Stimulated activated CD8-positive, alpha-beta memory T cell treated with anti-CD3 and anti-CD28 coated beads, Interleukin-4, amount 100 ng/mL, for 24 hours (primary cell): ENCODE measurements around the gene GALNT9.

ENCODE experiments used
- DNase-seq: peaks from one replicate; pipeline ENCODE4 v3.0.0-alpha.2; 2020; ENCODE audit warnings: low read depth

Gene GALNT9

DNA sequence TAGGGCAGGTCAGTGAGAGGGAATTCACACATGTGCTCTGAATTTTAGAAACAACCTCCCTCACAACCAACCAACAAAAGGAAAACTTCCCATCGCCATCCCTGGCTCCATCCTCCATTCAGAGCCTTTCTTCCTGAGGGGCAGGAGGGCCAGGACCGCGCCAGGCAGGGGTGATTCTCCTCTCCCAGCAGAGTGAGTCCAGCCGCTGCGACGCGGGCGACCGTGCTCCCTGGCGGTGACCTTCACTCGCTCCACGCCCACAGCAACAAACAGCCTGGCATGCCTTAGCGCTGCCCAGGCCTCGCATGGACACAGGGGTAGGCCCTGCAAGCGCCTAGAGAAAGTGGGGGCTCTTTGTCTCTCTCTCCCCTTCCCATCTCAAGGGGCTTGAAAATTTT, 3.7 kb downstream of the GALNT9 start:
- no peak for DNase-seq

DNA sequence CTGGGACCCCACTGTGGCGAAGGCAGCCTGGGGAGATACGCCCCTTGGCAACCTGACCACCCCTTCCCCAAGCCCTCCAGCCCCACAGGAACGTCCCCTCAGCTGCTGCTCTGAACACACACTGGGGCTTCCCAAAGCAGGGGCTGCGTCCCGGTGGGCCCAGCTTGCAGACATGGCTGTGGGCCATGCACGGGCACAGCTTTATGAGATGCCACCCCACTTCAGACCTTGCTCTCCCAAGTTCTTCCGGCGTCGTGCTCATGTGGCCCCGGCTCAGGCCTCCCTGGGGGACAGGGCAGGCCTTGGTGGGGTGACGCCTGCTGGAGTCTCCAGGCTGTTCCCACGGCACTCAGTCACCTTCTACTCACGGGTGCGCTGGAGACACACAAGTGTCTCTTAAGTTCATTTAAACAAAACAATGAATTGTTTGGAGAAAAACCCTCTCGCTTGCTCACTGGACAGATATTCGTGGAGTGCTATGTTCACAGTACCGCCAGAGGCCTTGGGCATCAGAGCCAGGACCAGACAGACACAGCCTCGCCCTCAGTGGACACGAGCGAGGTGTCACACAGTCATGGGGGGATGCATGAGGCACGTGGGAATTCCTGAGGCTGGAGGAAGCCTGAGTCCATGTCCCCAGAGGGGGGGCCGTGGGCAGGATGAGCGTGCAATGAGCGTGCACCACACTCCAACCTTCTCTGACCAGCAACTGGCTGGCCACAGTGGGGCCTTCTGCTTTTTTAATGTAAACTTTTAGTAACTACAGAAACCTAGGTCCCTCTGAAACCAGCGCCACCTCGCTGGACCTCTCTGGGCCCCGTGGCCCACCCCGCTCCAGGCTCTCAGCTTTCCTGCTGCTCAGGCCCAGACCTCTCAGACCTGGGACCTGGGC, 4.3 kb downstream of the GALNT9 start:
- no peak for DNase-seq

DNA sequence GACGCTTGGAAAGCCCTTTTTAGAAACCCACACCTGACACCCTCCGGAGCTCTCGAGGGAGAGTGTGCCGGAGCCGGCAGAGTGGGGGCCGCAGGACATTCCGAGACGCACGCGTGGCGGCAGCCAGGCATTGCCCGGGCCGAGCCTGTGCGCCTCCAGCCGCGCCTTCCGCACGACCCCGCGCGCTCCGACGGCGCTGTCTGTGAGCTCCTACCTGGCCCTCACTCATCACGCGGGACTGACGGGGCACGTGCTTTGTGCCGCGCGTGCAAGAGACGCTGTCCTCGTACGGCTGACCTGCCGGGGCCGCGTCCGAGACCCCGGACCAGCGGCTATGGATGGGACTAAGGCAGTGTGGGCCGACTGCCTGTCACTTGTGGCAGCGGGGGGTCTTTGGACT, 5.2 kb downstream of the GALNT9 start:
- no peak for DNase-seq

GRCh38 chr12:132323171-132324010, 6.0 kb downstream of the GALNT9 start:
- DNase-seq: no peak

DNA sequence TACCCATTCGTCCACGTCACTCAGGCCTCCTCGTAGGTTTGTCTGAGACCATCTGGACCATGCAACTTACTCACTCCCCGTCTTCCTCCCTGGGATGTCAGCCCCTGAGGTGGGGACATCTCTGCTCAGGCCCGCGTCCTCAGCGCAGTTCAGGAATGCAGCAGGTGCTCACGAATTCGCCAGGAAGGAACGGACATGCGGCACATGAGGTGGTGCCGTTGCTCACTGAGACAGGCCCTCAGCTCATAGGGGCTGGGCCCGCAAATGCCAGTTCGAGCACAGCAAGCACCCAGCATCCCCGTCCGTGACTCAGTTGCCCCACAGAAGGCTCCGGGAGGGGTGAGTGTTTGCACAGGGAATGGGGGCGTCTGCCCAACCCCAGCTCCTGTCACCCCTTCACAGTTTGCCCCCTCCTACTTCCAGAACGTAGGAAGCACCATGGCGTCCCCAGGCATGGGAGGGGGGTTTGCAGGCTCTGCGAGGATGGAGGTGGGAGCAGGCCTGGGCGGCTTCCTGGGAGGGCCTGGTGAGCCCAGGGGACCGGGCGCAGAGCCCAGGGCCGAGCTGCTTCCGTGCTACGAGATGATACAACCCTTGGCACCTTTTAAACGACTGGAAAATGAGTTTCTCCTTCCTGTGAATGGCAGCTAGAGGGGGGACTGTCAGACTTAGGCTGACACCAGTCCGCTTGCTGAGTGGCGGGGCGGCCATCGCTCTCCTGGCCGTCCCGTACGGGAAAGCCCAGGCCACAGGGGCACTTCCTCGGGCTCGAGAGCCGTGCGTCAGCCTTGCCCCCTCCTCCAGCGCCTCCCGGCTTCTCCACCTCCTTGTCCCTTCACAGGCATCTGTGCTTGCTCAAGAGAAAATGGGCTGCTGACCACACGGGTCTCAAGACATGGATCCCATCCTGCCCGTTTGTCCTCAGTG, 6.9 kb downstream of the GALNT9 start:
- no peak for DNase-seq

DNA sequence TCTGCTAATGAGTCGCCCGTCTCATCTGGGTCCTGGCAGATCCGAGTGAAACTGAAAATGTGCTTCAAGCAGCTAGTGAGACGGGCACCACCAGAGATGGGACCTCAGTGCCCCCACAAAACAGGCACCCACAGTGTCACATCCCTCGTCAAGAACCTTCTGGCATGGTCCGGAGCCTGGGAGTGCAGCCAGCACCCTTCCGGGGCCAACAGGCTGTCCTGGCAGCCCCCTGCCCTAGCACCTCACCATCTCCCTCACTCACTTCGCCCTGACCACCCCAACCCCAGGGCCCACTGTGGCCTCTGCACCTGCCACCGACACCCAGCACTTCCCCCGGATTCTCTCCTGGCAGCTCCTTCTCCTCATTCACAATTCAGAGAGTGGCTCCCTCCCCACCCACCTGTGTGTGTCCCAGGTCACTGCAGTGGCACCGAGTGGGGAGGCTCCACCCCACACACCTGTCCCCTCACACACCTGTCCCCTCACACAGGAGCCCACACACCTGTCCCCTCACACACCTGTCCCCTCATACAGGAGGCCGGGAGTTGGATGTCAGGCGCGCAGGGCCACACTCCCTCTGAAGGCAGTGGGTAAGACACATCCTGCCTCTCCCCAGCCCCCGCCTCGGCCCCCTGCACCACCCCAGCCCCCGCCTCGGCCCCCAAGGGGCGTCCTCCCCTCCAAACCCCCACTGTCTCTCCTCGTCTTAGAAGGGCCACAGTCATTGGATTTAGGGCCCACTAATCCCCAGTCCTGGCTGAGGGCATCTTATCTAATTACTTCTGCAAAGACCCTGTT, 7.9 kb downstream of the GALNT9 start:
- DNase-seq: no peak

DNA sequence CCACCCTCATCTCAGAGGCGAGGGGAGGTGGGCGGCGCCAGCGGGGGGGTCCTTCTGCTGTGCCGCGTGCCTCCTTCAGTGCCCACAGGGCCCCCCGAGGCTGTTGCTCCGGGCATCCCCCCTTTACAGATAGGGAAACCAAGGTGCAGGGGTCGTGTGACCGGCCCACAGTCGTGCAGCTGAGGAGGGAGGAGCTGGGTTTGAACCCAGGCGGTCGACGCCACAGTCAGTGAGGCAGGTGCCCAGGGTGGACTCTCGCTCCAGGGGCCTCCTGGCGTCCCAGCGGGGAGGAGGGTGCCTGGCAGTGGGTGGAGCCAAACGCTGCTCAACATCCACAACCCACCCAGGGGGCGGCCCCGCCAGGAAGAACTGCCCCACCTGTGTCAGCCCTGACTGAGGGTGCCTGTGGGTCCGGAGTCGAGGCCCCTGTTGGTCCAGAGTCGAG, 8.6 kb downstream of the GALNT9 start:
- no peak for DNase-seq

- no peak for DNase-seq
These were observed 9.3 kb downstream of the GALNT9 start for GRCh38 chr12:132319991-132320570.

DNA sequence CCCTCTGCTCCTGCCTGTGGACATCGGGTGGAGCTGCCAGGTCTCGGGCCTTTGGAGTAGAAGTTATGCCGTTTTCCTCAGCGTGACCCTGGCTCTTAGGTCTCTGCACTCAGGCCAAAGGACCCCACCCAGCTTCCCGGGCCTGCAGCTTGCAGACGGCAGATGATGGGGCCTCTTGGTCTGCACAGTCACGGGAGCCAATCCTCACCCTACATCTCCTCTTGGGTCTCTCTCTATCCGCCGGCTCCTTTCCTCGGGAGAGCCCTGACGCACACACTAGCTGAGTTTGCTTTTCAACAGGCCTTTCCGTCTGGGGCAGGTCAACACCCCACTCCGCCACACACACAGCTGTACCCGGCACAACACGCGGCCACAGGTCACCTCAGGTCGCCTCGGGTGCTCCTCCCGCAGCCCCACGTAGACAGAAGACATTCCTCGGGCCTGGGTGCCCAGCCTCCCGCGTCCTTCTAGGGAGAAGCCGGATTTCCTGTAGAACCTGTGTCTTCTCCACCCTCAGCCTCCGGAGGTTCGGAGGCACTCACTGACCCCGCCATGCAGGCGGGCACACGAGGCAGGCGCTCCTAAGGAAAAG, 9.9 kb downstream of the GALNT9 start:
- no peak for DNase-seq

GRCh38 chr12:132318618-132319033, 10.8 kb downstream of the GALNT9 start:
- no peak for DNase-seq

DNA sequence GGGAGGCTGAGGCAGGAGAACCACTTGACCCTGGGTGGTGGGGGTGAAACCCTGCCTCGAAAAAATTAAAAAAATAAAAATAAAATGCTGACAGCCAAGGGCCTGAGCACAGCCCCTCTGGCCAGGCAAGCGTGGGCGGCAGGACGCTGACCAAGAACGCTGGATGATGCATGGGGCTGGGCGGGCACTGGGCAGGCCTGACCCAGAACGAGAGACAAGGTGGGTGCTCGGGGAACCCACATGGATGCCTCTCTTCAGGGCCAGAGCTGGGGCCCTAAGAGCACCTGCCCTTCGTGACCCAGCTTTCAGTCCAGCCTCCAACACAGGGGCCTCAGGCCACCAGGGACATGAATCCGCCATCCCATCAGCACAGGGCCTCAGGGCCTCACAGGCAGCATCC, 11.3 kb downstream of the GALNT9 start:
- no peak for DNase-seq

DNA sequence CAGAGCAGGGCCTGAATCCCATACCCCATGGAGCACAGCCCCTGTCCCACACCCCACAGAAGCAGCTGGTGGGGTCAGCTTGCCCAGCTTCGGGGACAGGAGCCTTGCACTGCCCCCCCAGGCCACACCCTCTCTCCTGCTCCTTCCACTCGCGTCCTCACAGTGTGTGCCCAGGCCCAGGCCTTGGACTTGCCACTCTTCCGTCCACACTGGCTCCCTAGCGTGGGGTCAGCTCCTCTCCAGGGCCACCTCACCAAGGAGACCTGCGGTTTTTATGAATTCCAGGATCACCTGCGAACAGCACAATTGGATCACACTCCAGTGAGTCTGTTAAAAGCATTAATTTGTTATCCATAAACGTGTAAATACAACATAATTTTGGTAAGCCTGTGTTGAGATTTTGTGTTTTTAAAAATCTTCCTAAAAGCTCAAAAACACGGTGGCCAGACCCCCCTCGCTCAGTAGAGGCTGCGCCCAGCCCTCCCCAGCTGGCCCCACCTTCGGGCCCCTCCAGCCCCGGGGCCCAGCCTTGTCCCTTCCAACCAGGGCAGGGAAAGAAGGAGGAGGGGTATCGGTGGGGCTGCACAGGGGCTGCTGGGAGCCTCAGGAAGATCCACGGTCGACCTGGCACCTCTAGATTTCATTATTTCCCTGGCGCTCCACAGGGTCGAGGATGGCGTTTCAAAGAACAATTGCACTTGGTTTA, 12.0 kb downstream of the GALNT9 start:
- DNase-seq: no peak

DNA sequence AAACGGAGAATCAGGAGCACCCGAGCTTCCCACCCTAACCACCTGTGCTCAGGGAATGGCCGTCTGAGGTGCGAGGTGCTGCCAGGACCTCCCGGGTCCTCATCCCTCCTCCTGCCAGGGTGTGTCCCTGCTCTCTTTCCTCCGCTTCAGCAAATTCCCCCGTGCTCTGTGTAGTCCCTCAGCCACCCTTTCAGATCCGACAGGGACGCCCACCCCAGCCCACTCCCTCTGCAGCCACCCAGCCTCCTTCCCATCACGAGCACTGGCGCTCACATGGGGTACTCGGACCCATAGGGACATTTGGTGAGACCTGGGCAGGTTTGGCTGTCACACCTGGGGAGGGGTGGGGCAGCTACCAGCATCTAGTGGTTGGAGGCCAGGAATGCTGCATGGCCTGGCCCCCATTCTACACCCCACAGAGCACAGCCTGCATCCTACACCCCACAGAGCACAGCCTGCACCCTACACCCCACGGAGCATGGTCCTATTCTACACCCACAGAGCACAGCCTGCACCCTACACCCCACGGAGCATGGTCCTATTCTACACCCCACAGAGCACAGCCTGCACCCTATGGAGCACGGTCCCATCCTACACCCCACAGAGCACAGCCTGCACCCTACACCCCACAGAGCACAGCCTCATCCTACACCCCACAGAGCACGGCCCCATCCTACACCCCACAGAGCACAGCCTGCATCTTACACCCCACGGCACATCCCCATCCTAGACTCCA, 12.7 kb downstream of the GALNT9 start:
- DNase-seq: no peak

DNA sequence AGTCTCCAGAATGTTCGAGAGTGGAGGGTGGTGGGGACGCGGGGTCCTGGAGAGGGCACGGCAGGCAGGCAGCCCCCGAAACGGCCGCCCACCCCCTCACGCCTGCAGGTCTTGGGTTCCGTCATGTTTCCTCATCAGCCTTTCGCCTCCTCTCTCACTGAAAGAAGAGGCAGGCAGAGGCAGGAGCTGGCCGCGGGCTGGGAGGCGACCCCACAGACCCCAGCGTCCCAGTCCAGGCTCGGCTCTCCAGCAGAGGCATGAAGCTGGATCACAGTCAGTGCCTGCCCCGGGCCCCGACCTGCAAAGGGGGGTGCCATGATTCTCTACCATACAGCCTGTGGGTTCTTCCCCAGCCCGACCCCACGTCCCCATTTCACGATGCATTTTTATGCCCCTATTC, 13.4 kb downstream of the GALNT9 start:
- no peak for DNase-seq

DNA sequence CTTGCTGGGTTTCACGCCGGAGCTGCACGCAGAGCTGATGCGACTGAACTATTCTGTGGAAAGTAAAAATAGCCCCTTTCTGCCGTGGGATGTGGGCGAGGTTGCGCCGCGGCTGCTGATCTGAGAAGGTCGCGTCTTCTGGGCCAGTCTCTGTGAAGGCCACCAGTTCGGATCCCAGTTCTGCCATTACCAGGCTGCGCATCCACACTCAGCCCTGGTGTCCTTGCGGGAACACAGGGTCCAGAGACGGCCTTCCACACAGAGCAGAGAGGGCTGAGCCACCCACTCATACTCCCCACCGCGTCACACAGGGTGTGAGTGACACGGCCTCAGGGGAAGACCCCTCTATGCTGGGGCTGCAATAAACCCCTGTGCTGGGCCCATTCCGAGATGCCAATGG, 13.9 kb downstream of the GALNT9 start:
- no peak for DNase-seq

DNA sequence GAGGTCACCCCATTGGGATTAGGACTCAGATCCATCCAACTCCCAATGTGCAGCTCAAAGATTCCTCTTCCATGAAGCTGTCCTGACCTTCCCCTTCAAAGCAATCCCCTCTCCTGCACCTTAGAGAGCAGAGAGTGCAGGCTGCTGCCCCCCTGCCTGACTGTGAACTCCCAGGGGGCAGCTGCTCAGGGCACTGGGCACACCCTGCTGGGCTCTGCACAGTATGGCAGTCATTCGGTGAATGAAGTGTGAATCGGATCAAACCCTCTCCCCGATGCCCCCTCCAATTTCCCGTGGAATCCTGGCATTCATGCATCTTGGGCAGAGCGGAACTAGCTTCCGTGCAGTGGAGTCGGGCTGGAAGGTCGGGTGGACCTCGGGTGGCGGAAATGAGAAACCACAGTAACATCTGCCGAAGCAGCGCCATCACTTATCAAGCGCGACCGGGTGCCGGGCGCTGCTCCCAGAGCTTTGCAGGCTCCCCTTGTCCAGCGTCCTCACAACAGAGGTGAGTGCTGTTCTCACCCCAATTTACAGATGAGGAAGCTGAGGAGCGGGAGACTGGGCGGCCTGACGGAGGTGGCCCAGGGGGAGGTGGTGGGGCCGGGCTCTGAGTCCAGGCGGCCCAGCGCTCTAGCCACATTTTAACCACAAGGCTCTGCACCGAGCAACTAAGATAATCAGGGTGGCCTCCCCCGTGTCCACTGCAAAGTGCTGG, 14.7 kb downstream of the GALNT9 start:
- no peak for DNase-seq

DNA sequence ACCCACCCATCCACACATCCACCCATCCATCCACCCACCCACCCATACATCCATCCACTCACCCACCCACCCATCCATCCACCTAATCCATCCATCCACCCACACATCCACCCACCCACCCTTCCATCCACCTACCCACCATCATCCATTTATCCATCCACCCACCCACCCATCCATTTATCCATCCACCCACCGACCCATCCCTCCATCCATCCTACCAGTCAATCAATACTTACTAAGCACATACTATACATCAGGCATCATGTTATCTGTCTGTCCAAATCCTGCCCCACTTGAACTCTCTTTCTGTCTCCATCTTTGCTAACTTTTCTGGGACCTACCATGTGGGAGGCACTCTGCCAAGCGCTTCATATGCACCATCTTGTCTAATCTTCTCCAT, 15.4 kb downstream of the GALNT9 start:
- DNase-seq: no peak

DNA sequence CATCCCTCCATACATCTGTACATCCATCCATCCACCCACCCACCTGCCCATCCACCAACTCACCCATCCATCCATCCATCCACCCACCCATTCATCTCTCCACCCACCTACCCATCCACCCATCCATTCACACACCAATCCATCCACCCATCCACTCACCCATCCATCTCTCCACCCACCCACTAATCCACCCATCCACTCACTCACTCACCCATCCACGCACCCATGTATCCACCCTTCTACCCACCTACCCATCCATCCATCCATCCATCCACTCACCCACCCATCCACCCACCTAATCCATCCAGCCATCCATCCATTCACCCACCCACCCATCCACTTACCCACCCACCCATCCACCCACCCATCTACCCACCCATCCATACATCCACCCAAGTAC, 16.2 kb downstream of the GALNT9 start:
- DNase-seq: no peak
